CD4-positive, alpha-beta T cell treated with Interleukin-21 for 1 hour (primary cell): ENCODE results near the gene ZBTB18.

Source experiments
- DNase-seq: peaks from one replicate; pipeline ENCODE4 v3.0.0-alpha.2; 2020

ZBTB18 gene

DNA sequence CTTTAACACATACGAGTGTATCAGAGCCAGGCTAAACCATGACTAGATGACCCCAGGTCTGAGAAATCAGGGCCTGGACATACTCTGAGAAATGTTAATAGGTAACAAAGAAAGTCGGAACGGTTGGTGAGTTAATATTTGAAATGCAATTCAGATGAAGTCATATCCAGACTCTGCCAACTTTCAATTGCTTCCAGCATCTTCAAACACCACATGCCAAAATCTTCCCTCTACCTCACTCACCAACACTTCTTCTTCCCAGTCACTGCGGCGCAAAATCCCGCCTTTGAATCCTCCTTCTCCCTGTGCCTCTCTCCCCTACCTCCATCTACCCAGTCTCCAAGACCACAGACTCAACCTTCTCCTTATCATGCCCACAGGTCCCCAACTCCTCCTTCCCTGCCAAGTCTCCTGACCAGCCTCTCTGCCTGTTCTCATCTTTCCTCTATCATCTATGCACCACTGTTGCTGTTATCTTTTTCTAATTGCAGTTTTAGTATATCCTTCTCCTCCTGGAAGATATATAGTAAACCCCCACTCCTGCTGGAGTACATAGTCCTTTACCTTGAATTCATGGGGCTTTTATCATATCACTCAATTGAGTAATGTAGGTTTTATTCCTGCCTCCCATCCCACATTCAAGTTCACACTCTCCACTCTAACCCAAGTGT is 41.3 kb downstream of the ZBTB18 start:
- no peak for DNase-seq

DNA sequence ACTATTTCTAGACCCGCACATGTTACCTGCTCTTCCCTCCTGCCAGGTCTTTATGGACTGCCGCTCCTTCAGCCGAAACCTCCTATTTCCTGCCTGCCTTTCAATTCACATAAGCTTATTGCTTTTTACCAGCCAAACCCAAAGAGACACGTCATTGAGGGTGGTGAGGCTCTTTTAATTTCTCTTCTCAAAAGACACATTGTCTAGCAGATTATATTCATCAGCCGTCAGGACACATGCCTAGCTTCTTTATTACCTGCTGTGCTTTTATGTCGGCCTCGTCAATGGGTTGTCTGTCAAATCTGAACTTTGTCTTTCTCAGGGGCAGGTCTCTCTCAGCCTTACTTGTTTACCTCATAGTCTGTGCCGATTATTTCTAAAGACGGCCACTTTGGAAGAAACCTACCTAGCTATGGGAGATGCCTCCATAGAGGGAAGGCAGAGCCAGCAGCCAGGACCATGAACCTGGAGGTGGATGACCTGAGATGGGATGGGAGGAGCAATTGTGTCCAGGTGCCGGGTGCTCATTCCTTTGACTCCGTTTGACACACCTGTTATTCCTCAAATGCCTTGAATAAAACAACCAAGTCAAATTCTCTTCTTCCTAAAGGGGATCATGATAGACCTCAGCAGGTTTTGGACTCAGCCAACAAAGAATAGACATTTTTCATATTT is 42.0 kb downstream of the ZBTB18 start:
- DNase-seq: no peak

DNA sequence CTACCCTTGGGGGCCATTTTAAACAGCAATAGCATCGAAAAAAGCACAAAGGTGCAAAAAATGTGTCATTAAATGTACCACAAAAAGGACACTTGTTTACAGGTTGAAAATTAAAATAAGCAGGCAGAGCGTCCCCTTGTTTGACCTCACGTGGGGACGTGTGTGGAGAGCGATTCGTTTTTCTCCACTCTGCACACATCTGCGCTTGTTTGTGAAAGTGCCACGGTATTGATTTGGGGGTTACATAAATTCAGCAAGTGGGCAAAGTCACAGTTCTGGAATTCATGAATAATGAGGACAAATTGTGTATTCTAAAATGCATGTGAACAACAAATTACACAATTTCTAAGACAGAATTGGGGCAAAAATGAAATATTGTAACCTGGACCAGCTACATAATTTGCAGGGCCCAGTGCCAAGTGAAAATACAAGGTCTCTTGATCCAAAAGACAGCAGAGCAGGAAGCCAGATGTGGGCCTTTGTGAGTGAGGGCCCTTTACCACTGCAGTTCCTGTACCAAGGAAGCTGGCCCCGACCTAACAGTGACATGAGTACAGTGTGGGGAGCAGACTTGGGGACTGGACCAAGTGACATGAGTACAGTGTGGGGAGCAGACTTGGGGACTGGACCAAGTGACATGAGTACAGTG is 43.9 kb downstream of the ZBTB18 start:
- no peak for DNase-seq

DNA sequence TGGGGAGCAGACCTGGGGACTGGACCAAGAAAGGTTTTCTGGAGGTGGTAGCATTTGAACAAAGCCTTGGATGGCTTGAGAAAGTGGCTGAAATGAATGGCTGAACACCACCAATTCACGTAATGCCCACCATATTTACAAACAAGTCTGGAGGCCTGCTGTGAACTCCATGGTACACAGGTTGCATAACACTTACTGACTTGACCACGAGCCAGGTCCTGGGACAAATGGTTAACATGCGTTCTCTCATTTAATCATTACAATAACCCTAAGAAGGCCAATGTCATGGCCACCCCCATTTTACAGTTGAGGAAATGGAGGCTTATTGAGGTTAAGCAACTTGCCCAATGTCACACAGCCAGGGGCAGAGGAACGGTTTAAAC is 44.4 kb downstream of the ZBTB18 start:
- DNase-seq: no peak

GRCh38 chr1:244096066-244096610 is 45.1 kb downstream of the ZBTB18 start:
- DNase-seq: no peak

- no peak for DNase-seq
These were observed 45.6 kb downstream of the ZBTB18 start for GRCh38 chr1:244096691-244097090.

- no peak for DNase-seq
These were observed 46.7 kb downstream of the ZBTB18 start for GRCh38 chr1:244097523-244098405.

DNA sequence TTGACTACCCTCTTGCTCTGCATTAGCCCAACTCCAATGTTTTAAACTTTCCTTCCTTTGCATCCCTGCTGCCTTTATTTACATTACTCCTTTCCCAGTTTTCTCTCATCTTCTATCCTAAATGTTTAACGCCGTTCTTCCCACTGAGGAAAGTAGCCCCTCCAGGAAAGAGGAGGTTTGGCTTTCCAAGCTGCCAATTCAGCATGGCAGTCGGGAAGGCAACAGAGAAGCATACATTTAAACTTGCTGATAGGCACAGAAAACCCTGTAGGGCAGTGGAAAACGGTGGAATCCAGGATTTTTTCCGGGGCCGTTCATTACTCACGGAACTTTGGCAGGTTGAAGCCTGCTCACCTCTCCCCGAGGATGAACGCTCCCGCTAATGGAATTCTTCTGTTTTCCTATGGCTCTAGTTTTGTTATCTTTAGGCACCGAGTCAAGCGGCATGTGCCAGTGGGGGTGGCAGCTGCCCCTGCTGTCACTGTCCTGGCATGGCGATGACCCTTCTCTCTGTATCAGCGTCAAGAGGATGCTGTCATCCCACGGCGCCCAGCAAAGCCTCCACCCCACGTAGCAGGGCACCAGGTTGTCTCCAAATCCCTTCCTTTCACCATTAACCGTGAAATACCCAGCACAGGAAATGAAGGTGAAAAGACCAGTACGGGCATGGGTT is 48.3 kb downstream of the ZBTB18 start:
- no peak for DNase-seq

DNA sequence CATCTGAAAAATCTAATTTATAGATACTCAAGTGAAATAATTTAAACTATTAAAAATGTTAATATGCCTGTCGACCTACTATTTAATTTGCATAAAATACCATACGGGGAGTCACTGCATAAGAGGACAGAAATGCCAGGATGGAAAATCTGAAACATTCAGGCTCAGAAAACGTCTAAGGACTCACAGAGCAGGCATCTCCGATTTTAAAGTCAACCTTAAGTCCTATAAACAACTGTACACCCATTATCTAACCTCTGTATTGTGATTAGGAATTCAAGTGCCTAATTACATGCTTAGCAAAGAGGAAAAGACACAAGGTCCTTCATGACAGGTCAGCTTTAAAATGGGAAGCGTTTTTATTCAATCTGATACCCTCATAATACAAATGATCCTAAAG is 49.2 kb downstream of the ZBTB18 start:
- DNase-seq: no peak

DNA sequence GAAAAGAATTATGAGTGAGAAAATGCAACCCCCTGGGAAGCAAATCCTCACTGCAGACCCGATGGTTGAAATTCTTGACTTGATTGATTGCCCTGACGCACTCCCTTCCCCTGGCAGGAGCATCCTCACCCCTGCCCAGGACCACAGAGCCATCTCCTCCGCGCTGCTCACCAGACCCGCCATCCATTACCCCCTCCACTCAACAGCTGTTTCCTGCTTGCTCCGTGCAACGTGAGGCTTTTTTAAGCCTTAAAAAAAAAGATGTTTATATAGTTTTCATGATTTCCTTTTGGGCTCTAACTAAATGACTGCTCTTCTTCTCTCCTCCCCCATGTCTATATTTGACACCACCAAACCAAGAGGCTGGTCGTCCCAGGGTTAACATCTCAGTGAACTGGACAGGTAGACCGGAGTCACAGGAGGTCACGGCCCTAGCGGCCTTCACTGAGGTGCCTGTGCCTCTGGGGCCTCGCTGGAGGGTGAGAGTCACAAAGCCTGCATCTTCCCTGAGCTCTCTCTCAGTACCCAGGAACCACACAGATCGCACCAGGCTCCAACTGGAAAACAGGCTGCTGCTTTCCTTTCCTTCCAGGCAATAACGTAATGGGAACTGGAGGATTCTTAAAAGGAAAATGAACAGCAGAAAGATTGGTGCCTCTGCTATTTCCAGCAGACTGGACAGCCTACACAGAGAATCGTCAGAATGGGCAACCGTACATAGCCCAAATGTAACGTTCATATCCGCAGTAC is 49.8 kb downstream of the ZBTB18 start:
- no peak for DNase-seq

DNA sequence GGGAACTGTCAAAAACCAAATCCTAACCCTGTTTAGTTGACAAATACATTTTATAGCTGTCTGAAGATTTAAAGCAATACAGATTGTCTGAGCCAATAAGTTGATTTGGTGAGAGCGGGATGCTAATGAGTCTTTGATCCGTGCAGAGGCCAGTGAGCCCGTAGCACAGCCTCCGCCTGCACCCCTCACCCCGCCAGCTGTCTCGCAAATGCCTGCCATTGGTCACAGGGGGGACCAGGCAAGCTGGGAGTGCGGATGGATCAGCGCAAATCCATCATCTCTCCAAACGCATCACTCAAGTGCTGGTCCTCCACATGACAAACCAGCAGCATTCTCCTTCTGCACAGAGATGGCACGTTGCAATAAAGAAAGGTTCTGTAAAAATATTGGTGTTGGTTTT is 51.0 kb downstream of the ZBTB18 start:
- no peak for DNase-seq

GRCh38 chr1:244102468-244102867 is 51.4 kb downstream of the ZBTB18 start:
- no peak for DNase-seq

GRCh38 chr1:244104309-244105060 is 53.4 kb downstream of the ZBTB18 start:
- DNase-seq: no peak

DNA sequence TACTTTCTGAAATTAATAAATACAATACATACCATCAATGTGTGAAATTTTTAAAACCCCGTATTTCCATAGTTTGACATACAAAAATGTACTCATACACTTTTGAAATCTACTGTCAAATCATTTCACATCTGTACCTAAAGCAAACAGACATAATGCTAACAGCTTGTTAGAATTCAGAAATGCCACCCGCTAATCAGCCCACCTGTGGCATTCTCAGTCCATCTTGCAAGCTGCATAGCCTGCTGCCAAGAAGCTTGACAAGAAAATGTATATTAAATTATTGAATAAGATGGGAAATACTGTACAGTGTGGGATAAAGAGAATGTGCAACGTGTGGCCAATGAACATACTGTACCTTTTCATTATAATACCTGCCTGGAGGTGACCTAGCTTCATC is 55.1 kb downstream of the ZBTB18 start:
- no peak for DNase-seq
